DOHH2 (cell line): Measurements from ENCODE around the gene GAS2.

Source experiments
- H3F3A ChIP-seq: fragments of 200-600 bp; sonication (generic), shearing (Covaris generic); 2 replicates; pipeline ENCODE4 v1.6.0; 2016; ENCODE audit warnings: antibody characterized with exemption, mild to moderate bottlenecking; ENCODE audit not compliant: control insufficient read depth, insufficient read depth
- H3K27ac ChIP-seq: fragments of 200-600 bp; sonication (generic); 2 replicates; pipeline ENCODE4 v1.5.1; 2014; ENCODE audit warnings: low read depth, mild to moderate bottlenecking, low read length, moderate library complexity
- H3K27me3 ChIP-seq: fragments of 200-600 bp; sonication (generic); 2 replicates; pipeline ENCODE4 v1.6.1; 2014; ENCODE audit warnings: mild to moderate bottlenecking, low read length, mixed read lengths; ENCODE audit not compliant: control insufficient read depth
- H3K36me3 ChIP-seq: fragments of 200-600 bp; sonication (generic); 2 replicates; pipeline ENCODE4 v1.6.1; 2014; ENCODE audit warnings: mild to moderate bottlenecking, low read length, moderate library complexity, mixed read lengths; ENCODE audit not compliant: control insufficient read depth
- H3K4me1 ChIP-seq: fragments of 200-600 bp; sonication (generic); 2 replicates; pipeline ENCODE4 v1.6.1; 2014; ENCODE audit warnings: mild to moderate bottlenecking, low read length, mixed read lengths; ENCODE audit not compliant: control insufficient read depth
- H3K4me2 ChIP-seq: fragments of 200-600 bp; sonication (generic); 2 replicates; pipeline ENCODE4 v1.6.0; 2014; ENCODE audit warnings: mild to moderate bottlenecking, low read length, moderate library complexity
- H3K4me3 ChIP-seq: fragments of 200-600 bp; sonication (generic); 2 replicates; pipeline ENCODE4 v1.5.1; 2014; ENCODE audit warnings: mild to moderate bottlenecking, low read length, mixed read lengths
- H3K79me2 ChIP-seq: fragments of 200-600 bp; sonication (generic); 2 replicates; pipeline ENCODE4 v1.6.1; 2014; ENCODE audit warnings: mild to moderate bottlenecking, low read length, mixed read lengths; ENCODE audit not compliant: control insufficient read depth
- H3K9me2 ChIP-seq: fragments of 200-600 bp; sonication (generic); replicated peaks from 2 replicates; pipeline ENCODE4 v1.6.1; 2014; ENCODE audit warnings: mild to moderate bottlenecking, low read length, mixed read lengths; ENCODE audit not compliant: control insufficient read depth
- H3K9me3 ChIP-seq: fragments of 200-600 bp; sonication (generic); 2 replicates; pipeline ENCODE4 v1.6.1; 2014; ENCODE audit warnings: antibody characterized with exemption, low read length, mixed read lengths; ENCODE audit not compliant: control insufficient read depth, insufficient read depth
- H4K20me1 ChIP-seq: fragments of 200-600 bp; sonication (generic); 2 replicates; pipeline ENCODE4 v1.6.0; 2014; ENCODE audit warnings: low read depth, mild to moderate bottlenecking, antibody characterized with exemption, low read length, moderate library complexity; ENCODE audit not compliant: control insufficient read depth, insufficient read depth
- CTCF ChIP-seq: fragments of 200-600 bp; sonication (generic); IDR thresholded peaks from one replicate; pipeline ENCODE4 v1.5.1; 2014; ENCODE audit warnings: antibody characterized with exemption, mild to moderate bottlenecking, low read depth, low read length; ENCODE audit not compliant: poor library complexity, severe bottlenecking
- EZH2phosphoT487 ChIP-seq: fragments of 200-600 bp; sonication (generic); IDR thresholded peaks from 2 replicates; pipeline ENCODE4 v1.6.1; 2017; ENCODE audit warnings: borderline replicate concordance, mild to moderate bottlenecking, antibody characterized with exemption, low read length, moderate library complexity, mixed read lengths

Gene GAS2

GRCh38 chr11:22761066-22761465 lies 94.7 kb downstream of the GAS2 start:
- Histone ChIP-seq H3K27me3 (no peaks in the 10 kb centered on the region), H3K4me3 (no peak overlapping the region)

GRCh38 chr11:22763166-22763565 lies 96.8 kb downstream of the GAS2 start:
- no peak for TF ChIP-seq CTCF
- no peak for TF ChIP-seq EZH2phosphoT487
- no peak overlapping the region for H3K27ac ChIP-seq
- H4K20me1 ChIP-seq = no peaks in the 10 kb centered on the region

More at GRCh38 chr11:22761066-22761465, 94.7 kb downstream of the GAS2 start:
- Histone ChIP-seq H3K79me2 (no peaks in the 10 kb centered on the region), H3K4me2 (no peak overlapping the region), H3K4me1 (no peaks in the 10 kb centered on the region), H3K9me2 (no peaks in the 10 kb centered on the region), H4K20me1 (no peaks in the 10 kb centered on the region), H3K36me3 (no peaks in the 10 kb centered on the region), H3F3A (no peaks in the 10 kb centered on the region), H3K9me3 (no peaks in the 10 kb centered on the region), H3K27ac (no peak overlapping the region)
- no peak for TF ChIP-seq CTCF
- TF ChIP-seq EZH2phosphoT487 = no peak

GRCh38 chr11:22764735-22765134 lies 98.3 kb downstream of the GAS2 start:
- H3F3A ChIP-seq = no peaks in the 10 kb centered on the region
- no peaks in the 10 kb centered on the region for H3K9me3 ChIP-seq
- no peak overlapping the region for H3K27ac ChIP-seq
- H3K4me2 ChIP-seq = no peak overlapping the region
- H3K4me3 ChIP-seq = no peak overlapping the region
- no peaks in the 10 kb centered on the region; the same call in 1 of the 2 replicates for H3K27me3 ChIP-seq
- no peaks in the 10 kb centered on the region for H3K79me2 ChIP-seq
- H3K9me2 ChIP-seq = no peaks in the 10 kb centered on the region
- no peak for TF ChIP-seq EZH2phosphoT487
- TF ChIP-seq CTCF = no peak
- H3K36me3 ChIP-seq = no peaks in the 10 kb centered on the region
- H4K20me1 ChIP-seq = no peaks in the 10 kb centered on the region
- H3K4me1 ChIP-seq = no peaks in the 10 kb centered on the region

More at GRCh38 chr11:22763166-22763565, 96.8 kb downstream of the GAS2 start:
- H3K36me3 ChIP-seq = no peaks in the 10 kb centered on the region
- H3K4me3 ChIP-seq = no peak overlapping the region
- H3K27me3 ChIP-seq = no peaks in the 10 kb centered on the region; the same call in 1 of the 2 replicates
- H3K9me2 ChIP-seq = no peaks in the 10 kb centered on the region
- H3K79me2 ChIP-seq = no peaks in the 10 kb centered on the region
- H3K4me2 ChIP-seq = no peak overlapping the region
- no peaks in the 10 kb centered on the region for H3K4me1 ChIP-seq
- H3K9me3 ChIP-seq = no peaks in the 10 kb centered on the region
- H3F3A ChIP-seq = no peaks in the 10 kb centered on the region

- Histone ChIP-seq H3K4me3 (no peak overlapping the region), H3K36me3 (no peaks in the 10 kb centered on the region), H3K27me3 (no peaks in the 10 kb centered on the region; the same call in 1 of the 2 replicates), H3K79me2 (no peaks in the 10 kb centered on the region), H3K9me3 (no peaks in the 10 kb centered on the region), H3K4me1 (no peaks in the 10 kb centered on the region), H4K20me1 (no peaks in the 10 kb centered on the region), H3F3A (no peaks in the 10 kb centered on the region), H3K27ac (no peak overlapping the region), H3K4me2 (no peak overlapping the region), H3K9me2 (no peaks in the 10 kb centered on the region)
- TF ChIP-seq CTCF (no peak), EZH2phosphoT487 (no peak)
Observed at GRCh38 chr11:22768281-22768680, 101.9 kb downstream of the GAS2 start.
